Measurements from ENCODE around the gene ASIP. TPM values are rescaled to one million over a fixed set of nuclear protein-coding genes. Genes with fewer than 3 reads are reported as not detected.

Gene ASIP
- total and polyA plus RNA-seq, 2 of the 13 experiments (the other 11 are each of a cell fraction or from before 2014, with no cell fraction given): not detected

GRCh38 chr20:34215711-34216381, 25.4 kb upstream of the ASIP start (continued):
- TF ChIP-seq ZNF883 (CRISPR knock-in tag; IDR thresholded peaks at IDR 0.05; ENCODE audit: not compliant biosample characterization) (peak; percentile 91), ISX (CRISPR knock-in tag; conservative IDR thresholded peaks at IDR 0.05) (no peak), ZBTB3 (CRISPR knock-in tag; IDR thresholded peaks at IDR 0.05; ENCODE audit: borderline replicate concordance, low read depth) (no peak), ZNF382 (CRISPR knock-in tag; IDR thresholded peaks at IDR 0.05; ENCODE audit: borderline replicate concordance) (no peak), ZNF367 (CRISPR knock-in tag; IDR thresholded peaks at IDR 0.05; ENCODE audit: borderline replicate concordance) (no peak), MAF1 (CRISPR knock-in tag; IDR thresholded peaks at IDR 0.05; ENCODE audit: borderline replicate concordance) (no peak), KIAA2018 (CRISPR knock-in tag; IDR thresholded peaks at IDR 0.05; ENCODE audit: borderline replicate concordance) (no peak), SRSF9 (IDR thresholded peaks at IDR 0.05; ENCODE audit: borderline replicate concordance, insufficient read depth, low read depth, low read length, poor library complexity, severe bottlenecking) (no peak), ZNF775 (CRISPR knock-in tag; IDR thresholded peaks at IDR 0.05; ENCODE audit: borderline replicate concordance) (no peak), SRF (IDR thresholded peaks at IDR 0.05; ENCODE audit: low read depth, low read length) (no peak), NR0B2 (CRISPR knock-in tag; IDR thresholded peaks at IDR 0.05) (peak; percentile 80; the same call in 1 of the 2 replicates), BCL6 (CRISPR knock-in tag; IDR thresholded peaks at IDR 0.05) (peak; percentile 56; the same call in 1 of the 2 replicates), ZNF720 (CRISPR knock-in tag; IDR thresholded peaks at IDR 0.05) (no peak), YEATS4 (CRISPR knock-in tag; IDR thresholded peaks at IDR 0.05; ENCODE audit: borderline replicate concordance) (peak; percentile 80; the same call in 1 of the 2 replicates), ZNF710 (CRISPR knock-in tag; IDR thresholded peaks at IDR 0.05; ENCODE audit: borderline replicate concordance) (0 out of 2 replicates have a peak, but pooled peaks have one; percentile 79), ZNF576 (CRISPR knock-in tag; IDR thresholded peaks at IDR 0.05) (no peak), ZBTB21 (CRISPR knock-in tag; IDR thresholded peaks at IDR 0.05) (no peak), ZNF792 (CRISPR knock-in tag; IDR thresholded peaks at IDR 0.05) (peak; percentile 74)

Data from HepG2 (cell line).